Ovary (tissue), 9 donors: Measurements from ENCODE around the gene G6PC1. TPM values are rescaled to one million over a fixed set of nuclear protein-coding genes. Genes with fewer than 3 reads are reported as not detected.
"Not testable (repeated sequence)": the region's sequence is repeated elsewhere in the genome, so short reads cannot be mapped to it uniquely, and the experiment has no call there.

ENCODE experiments used
- DNase-seq, 5 donors: peaks; one replicate each; pipeline ENCODE4 v3.0.0-alpha.2; 2019 to 2020
- H3K27ac ChIP-seq, 2 donors: fragments of 200-600 bp; one replicate each; pipeline versions ENCODE4 v1.5.1 to v1.8.0; 2019 to 2022
- H3K27me3 ChIP-seq: fragments of 200-600 bp; one replicate; pipeline ENCODE4 v1.8.0; 2022
- H3K36me3 ChIP-seq: fragments of 200-600 bp; sonication (generic); one replicate; pipeline ENCODE4 v1.5.1; 2019
- H3K4me1 ChIP-seq: one replicate; pipeline ENCODE4 v1.8.1; 2013; ENCODE audit warnings: mild to moderate bottlenecking, moderate library complexity; ENCODE audit not compliant: insufficient read depth
- H3K4me3 ChIP-seq: fragments of 200-600 bp; sonication (generic); one replicate; pipeline ENCODE4 v1.5.1; 2017
- H3K9me3 ChIP-seq, 2 donors: fragments of 200-600 bp in 1 of 2; sonication (generic) in 1 of 2; one replicate each; pipeline versions ENCODE4 v1.5.1 to v1.8.1; 2013 to 2019; ENCODE audit warnings: mild to moderate bottlenecking in 1 of 2, moderate library complexity in 1 of 2
- EP300 ChIP-seq: sonication (generic); formaldehyde crosslinking; IDR thresholded peaks from one replicate; pipeline ENCODE4 v1.6.1; 2017; ENCODE audit warnings: antibody characterized with exemption
- POLR2A ChIP-seq: fragments of 450-650 bp; IDR thresholded peaks from one replicate; pipeline ENCODE4 v1.6.1; 2017; ENCODE audit warnings: antibody characterized with exemption, mild to moderate bottlenecking, moderate library complexity
- WGBS, 3 donors: extraction: QIAGEN DNeasy Blood & Tissue Kit in 1 of 3; methylation state at CpG; one replicate each; pipeline versions ENCODE4 v1.1.5 to v1.1.7; 2013 to 2017; 5-methylcytosine and 5-hydroxymethylcytosine counted together
- intact Hi-C, 4 donors: fragments of 100-400 bp; cut with DNase I; formaldehyde crosslinking; loops; one replicate each; pipeline versions ENCODE4 v1.11.0 to v1.15.1; 2022 to 2023
- polyA plus RNA-seq, 2 donors: library from polyadenylated mRNA; stranded (reverse); fragments of 200-250 nt in 1 of 2; fragments of 350-450 nt in 1 of 2; fragmentation: Illumina TruSeq in 1 of 2; extraction: RNeasy Lipid Tissue Mini Kit (QIAGEN cat#74804) in 1 of 2; gene quantifications; one replicate each; pipeline ENCODE4 v1.2.3, GENCODE V29; 2013 to 2014
- total RNA-seq, 7 donors: library from RNA; depleted of rRNA in 2 of 7; stranded (reverse); fragments of >200 nt in 2 of 7; fragmentation: NEBNext Ultra II Directional in 3 of 7; extraction: Animal tissue kit (Norgen Biotek cat#: 25700) in 3 of 7; gene quantifications; one replicate each; pipeline versions ENCODE4 v1.1.0 to v1.2.4, GENCODE V29; 2016 to 2023
- TF ChIP-seq, protein P1 (sequence below), 3 donors: fragments of 450-650 bp in 2 of 3; fragments of 200-600 bp in 1 of 3; IDR thresholded peaks; one replicate each; pipeline versions ENCODE4 v1.5.1 to v1.8.0; 2016 to 2022; ENCODE audit warnings: antibody characterized with exemption in 3 of 3, mild to moderate bottlenecking in 1 of 3
- donor health status: DM: no; HTN: no; CAD: no; lungs with moderate emphysema.
- donor health status: DM: no; HTN: no; CAD: no.
- donor health status: Bipolar disorder and iron deficiency.
- donor health status: DM: yes; HTN: yes; CAD: no.
- donor health status: DM: no; HTN: no; CAD: no.
- donor health status: DM: yes; HTN: yes; CAD: no.

G6PC1 gene
- total and polyA plus RNA-seq, 9 donors, result 0.69 to 1.7 TPM; not detected in 7

DNA sequence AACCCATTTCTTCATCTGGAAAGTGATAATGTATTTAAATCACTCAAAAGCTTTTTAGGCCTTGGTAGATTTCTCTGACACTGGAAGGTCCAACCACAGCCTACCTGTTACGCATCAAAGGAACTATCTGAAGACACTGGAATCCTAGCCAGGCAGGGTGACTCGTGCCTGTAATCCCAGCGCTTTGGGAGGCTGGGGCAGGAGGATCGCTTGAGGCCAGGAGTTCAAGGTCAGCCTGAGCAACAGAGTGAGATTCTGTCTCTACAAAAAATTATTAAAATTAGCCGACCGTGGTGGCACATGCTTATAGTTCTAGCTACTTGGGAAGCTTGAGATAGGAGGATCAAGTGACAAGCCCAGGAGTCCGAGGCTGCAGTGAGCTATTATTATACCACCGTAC is 18.4 kb upstream of the G6PC1 start:
- H3K9me3 ChIP-seq, result no peaks in the 10 kb centered on the region
- TF ChIP-seq, protein P1, sequence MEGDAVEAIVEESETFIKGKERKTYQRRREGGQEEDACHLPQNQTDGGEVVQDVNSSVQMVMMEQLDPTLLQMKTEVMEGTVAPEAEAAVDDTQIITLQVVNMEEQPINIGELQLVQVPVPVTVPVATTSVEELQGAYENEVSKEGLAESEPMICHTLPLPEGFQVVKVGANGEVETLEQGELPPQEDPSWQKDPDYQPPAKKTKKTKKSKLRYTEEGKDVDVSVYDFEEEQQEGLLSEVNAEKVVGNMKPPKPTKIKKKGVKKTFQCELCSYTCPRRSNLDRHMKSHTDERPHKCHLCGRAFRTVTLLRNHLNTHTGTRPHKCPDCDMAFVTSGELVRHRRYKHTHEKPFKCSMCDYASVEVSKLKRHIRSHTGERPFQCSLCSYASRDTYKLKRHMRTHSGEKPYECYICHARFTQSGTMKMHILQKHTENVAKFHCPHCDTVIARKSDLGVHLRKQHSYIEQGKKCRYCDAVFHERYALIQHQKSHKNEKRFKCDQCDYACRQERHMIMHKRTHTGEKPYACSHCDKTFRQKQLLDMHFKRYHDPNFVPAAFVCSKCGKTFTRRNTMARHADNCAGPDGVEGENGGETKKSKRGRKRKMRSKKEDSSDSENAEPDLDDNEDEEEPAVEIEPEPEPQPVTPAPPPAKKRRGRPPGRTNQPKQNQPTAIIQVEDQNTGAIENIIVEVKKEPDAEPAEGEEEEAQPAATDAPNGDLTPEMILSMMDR (IDR thresholded peaks at IDR 0.05), result no peak
- TF ChIP-seq EP300 (no peak), POLR2A (no peak)

GRCh38 chr17:42883802-42884558 is 16.6 kb upstream of the G6PC1 start:
- WGBS, 3 donors, result 81 to 90% (median 82%) methylated on average over 7 of the region's 7 CpGs
- Histone ChIP-seq H3K27me3 (no peaks in the 10 kb centered on the region), H3K4me3 (no peak overlapping the region), H3K9me3 (no peaks in the 10 kb centered on the region), H3K27ac (no peak overlapping the region), H3K4me1 (no peaks in the 10 kb centered on the region), H3K36me3 (no peaks in the 10 kb centered on the region)
- DNase-seq, result no peak
- intact Hi-C loops, result no loop called here
- TF ChIP-seq, protein P1 (IDR thresholded peaks at IDR 0.05), result no peak
- TF ChIP-seq EP300, result no peak
- TF ChIP-seq POLR2A, result no peak

More for the DNA sequence above, 18.4 kb upstream of the G6PC1 start:
- H3K4me1 ChIP-seq, result no peaks in the 10 kb centered on the region
- DNase-seq, result no peak
- H3K4me3 ChIP-seq, result no peak overlapping the region
- H3K36me3 ChIP-seq, result no peaks in the 10 kb centered on the region
- intact Hi-C loops, result no loop called here
- no peaks in the 10 kb centered on the region for H3K27me3 ChIP-seq
- H3K27ac ChIP-seq, result no peak overlapping the region
- WGBS, 3 donors, result 68 to 81% (median 75%) methylated on average over 8 of the region's 8 CpGs

DNA sequence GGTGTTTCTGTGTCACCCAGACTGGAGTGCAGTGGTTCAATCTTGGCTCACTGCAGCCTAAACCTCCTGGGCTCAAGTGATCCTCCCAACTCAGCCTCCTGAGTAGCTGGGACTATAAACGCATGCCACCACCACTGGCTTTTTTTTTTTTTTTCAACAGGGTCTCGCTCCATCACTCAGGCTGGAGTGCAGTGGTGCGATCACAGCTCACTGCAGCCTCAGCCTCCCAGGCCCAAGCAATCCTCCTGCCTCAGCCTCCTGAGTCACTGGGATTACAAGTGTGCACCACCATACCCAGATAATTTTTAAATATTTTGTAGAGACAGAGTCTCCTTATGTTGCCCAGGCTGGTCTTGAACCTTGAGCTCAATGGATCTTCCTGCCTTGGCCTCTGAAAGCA is 14.8 kb upstream of the G6PC1 start:
- DNase-seq, result not testable (repeated sequence)

DNA sequence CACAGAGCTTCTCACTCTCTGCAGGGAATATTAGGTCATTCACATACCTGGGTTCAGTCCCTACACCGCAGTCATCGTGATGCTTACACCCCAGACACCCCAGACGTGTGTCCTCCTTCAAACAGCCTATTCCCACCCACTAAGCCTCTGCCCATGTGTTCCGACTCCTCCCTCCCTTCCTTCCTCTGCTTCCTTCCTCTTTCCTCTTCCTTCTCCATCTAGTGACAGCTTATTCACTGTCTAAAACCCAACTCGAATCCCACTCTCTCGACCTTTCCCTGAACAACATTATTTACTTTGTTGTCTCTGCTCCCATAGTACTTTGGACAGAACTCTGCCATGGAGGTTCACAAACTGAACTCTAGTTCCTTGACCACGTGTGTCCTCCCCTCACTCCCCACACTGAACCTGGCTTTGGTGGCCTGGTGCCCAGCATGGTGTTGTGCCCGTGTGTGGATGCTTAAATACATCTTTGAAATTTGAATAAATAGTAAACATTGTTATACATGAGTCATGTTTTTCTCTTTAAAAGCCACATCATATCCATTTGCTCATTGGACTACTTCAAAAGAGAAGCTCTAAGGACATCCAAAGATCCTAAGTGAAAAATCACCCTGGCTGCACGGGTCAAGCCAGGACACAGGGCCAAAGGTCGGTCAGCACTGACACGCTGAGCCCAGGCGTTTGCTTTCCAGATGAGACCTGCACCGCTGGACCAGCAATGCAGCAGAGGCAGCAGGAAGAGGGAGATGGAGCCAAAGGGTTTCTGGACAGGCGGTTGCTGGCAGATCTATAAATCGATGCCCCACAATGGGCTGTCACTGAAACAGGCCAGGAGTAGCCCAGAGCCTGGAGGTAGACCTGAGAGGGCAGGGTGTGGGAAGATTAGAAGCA is 14.1 kb upstream of the G6PC1 start:
- no peak overlapping the region for H3K4me3 ChIP-seq
- H3K9me3 ChIP-seq, result no peaks in the 10 kb centered on the region
- DNase-seq, result no peak
- TF ChIP-seq POLR2A (no peak), EP300 (no peak)
- TF ChIP-seq, protein P1 (IDR thresholded peaks at IDR 0.05), result no peak
- 53 to 63% (median 55%) methylated on average over 15 of the region's 15 CpGs for WGBS, 3 donors
- H3K4me1 ChIP-seq, result peaks cover 3% of the 10 kb centered on the region
- H3K27me3 ChIP-seq, result no peaks in the 10 kb centered on the region
- H3K27ac ChIP-seq, result no peak overlapping the region
- H3K36me3 ChIP-seq, result no peaks in the 10 kb centered on the region
- intact Hi-C loops, result no loop called here

More for the DNA sequence above, 14.8 kb upstream of the G6PC1 start:
- H3K27ac ChIP-seq, H3K4me3 ChIP-seq, H3K9me3 ChIP-seq, H3K27me3 ChIP-seq, H3K36me3 ChIP-seq, intact Hi-C loops, H3K4me1 ChIP-seq: not testable (repeated sequence)
- WGBS, 3 donors, result 90 to 95% (median 94%) methylated on average over 3 of the region's 3 CpGs
